SU-DHL-6 (cell line): Measurements from ENCODE around the gene DLG2.

ENCODE experiments used
- CTCF ChIP-seq: fragments of 200-600 bp; sonication (generic); IDR thresholded peaks from one replicate; pipeline ENCODE4 v1.5.1; 2017; ENCODE audit warnings: antibody characterized with exemption, mild to moderate bottlenecking, low read length, moderate library complexity; ENCODE audit not compliant: insufficient read depth, poor library complexity, severe bottlenecking
- EZH2phosphoT487 ChIP-seq: fragments of 200-600 bp; sonication (generic), shearing (Covaris generic); conservative IDR thresholded peaks from 2 replicates; pipeline ENCODE4 v1.6.1; 2018; ENCODE audit warnings: mild to moderate bottlenecking, antibody characterized with exemption, low read length, moderate library complexity, mixed read lengths

GRCh38 chr11:83862033-83862432 lies 1765.1 kb downstream of the DLG2 start:
- no peak for TF ChIP-seq CTCF
- TF ChIP-seq EZH2phosphoT487: no peak
